IPS-18a (cell line): ENCODE data around the gene RUNX3.

Experiments
- H3K27ac ChIP-seq: one replicate; pipeline ENCODE4 v1.5.1; 2013; ENCODE audit warnings: low read length
- H3K27me3 ChIP-seq: one replicate; pipeline ENCODE4 v1.6.1; 2013; ENCODE audit warnings: mild to moderate bottlenecking, low read length; ENCODE audit not compliant: control insufficient read depth, insufficient read depth
- H3K36me3 ChIP-seq: one replicate; pipeline ENCODE4 v1.6.1; 2013; ENCODE audit warnings: low read depth, low read length; ENCODE audit not compliant: control insufficient read depth
- H3K4me1 ChIP-seq: one replicate; pipeline ENCODE4 v1.6.1; 2013; ENCODE audit warnings: low read depth, low read length; ENCODE audit not compliant: control insufficient read depth
- H3K4me3 ChIP-seq: one replicate; pipeline ENCODE4 v1.5.1; 2013; ENCODE audit warnings: low read length
- H3K9ac ChIP-seq: one replicate; pipeline ENCODE4 v1.6.1; 2013; ENCODE audit warnings: mild to moderate bottlenecking, low read length, moderate library complexity
- H3K9me3 ChIP-seq: one replicate; pipeline ENCODE4 v1.6.1; 2013; ENCODE audit warnings: low read depth, low read length; ENCODE audit not compliant: control insufficient read depth

RUNX3 gene

GRCh38 chr1:24952413-24952841 is 22.4 kb upstream of the RUNX3 start:
- H3K4me3 ChIP-seq: no peak overlapping the region
- H3K27ac ChIP-seq: no peak overlapping the region

GRCh38 chr1:24951810-24952412 is 21.8 kb upstream of the RUNX3 start:
- Histone ChIP-seq H3K27ac (no peak overlapping the region), H3K9me3 (no peaks in the 10 kb centered on the region), H3K36me3 (no peaks in the 10 kb centered on the region), H3K9ac (no peak overlapping the region), H3K4me3 (no peak overlapping the region), H3K4me1 (peaks cover 12% of the 10 kb centered on the region), H3K27me3 (no peaks in the 10 kb centered on the region)

More at GRCh38 chr1:24952413-24952841, 22.4 kb upstream of the RUNX3 start:
- Histone ChIP-seq H3K36me3 (no peaks in the 10 kb centered on the region), H3K27me3 (no peaks in the 10 kb centered on the region), H3K4me1 (peaks cover 12% of the 10 kb centered on the region), H3K9me3 (no peaks in the 10 kb centered on the region), H3K9ac (no peak overlapping the region)

- H3K4me1 ChIP-seq: peaks cover 12% of the 10 kb centered on the region
- H3K9me3 ChIP-seq: no peaks in the 10 kb centered on the region
- no peak overlapping the region for H3K9ac ChIP-seq
- no peak overlapping the region for H3K27ac ChIP-seq
- no peak overlapping the region for H3K4me3 ChIP-seq
- no peaks in the 10 kb centered on the region for H3K27me3 ChIP-seq
- H3K36me3 ChIP-seq: no peaks in the 10 kb centered on the region
Observed at GRCh38 chr1:24951337-24951736, 21.3 kb upstream of the RUNX3 start.

GRCh38 chr1:24949331-24949881 is 19.3 kb upstream of the RUNX3 start:
- H3K4me1 ChIP-seq: peaks cover 12% of the 10 kb centered on the region
- H3K9me3 ChIP-seq: no peaks in the 10 kb centered on the region
- H3K36me3 ChIP-seq: no peaks in the 10 kb centered on the region
- H3K27me3 ChIP-seq: no peaks in the 10 kb centered on the region
- H3K9ac ChIP-seq: no peak overlapping the region
- no peak overlapping the region for H3K27ac ChIP-seq
- no peak overlapping the region for H3K4me3 ChIP-seq

GRCh38 chr1:24948079-24948827 is 18.2 kb upstream of the RUNX3 start:
- H3K9ac ChIP-seq: no peak overlapping the region
- no peak overlapping the region for H3K27ac ChIP-seq
- H3K9me3 ChIP-seq: no peaks in the 10 kb centered on the region
- peaks cover 12% of the 10 kb centered on the region for H3K4me1 ChIP-seq
- no peaks in the 10 kb centered on the region for H3K36me3 ChIP-seq
- H3K4me3 ChIP-seq: no peak overlapping the region
- H3K27me3 ChIP-seq: no peaks in the 10 kb centered on the region

GRCh38 chr1:24946861-24947658 is 17.0 kb upstream of the RUNX3 start:
- peaks cover 10% of the 10 kb centered on the region for H3K4me1 ChIP-seq
- no peaks in the 10 kb centered on the region for H3K9me3 ChIP-seq
- H3K27ac ChIP-seq: no peak overlapping the region
- H3K9ac ChIP-seq: no peak overlapping the region
- H3K4me3 ChIP-seq: no peak overlapping the region
- H3K36me3 ChIP-seq: no peaks in the 10 kb centered on the region
- H3K27me3 ChIP-seq: no peaks in the 10 kb centered on the region

GRCh38 chr1:24945354-24946326 is 15.6 kb upstream of the RUNX3 start:
- Histone ChIP-seq H3K27ac (no peak overlapping the region), H3K9ac (no peak overlapping the region), H3K27me3 (no peaks in the 10 kb centered on the region), H3K36me3 (no peaks in the 10 kb centered on the region), H3K9me3 (no peaks in the 10 kb centered on the region), H3K4me1 (peaks cover 10% of the 10 kb centered on the region), H3K4me3 (no peak overlapping the region)

GRCh38 chr1:24944318-24944717 is 14.2 kb upstream of the RUNX3 start:
- Histone ChIP-seq H3K27ac (no peak overlapping the region), H3K27me3 (no peaks in the 10 kb centered on the region), H3K4me3 (no peak overlapping the region), H3K9me3 (no peaks in the 10 kb centered on the region), H3K9ac (no peak overlapping the region), H3K36me3 (no peaks in the 10 kb centered on the region), H3K4me1 (no peaks in the 10 kb centered on the region)

- Histone ChIP-seq H3K36me3 (no peaks in the 10 kb centered on the region), H3K4me1 (no peaks in the 10 kb centered on the region), H3K9ac (no peak overlapping the region), H3K9me3 (no peaks in the 10 kb centered on the region), H3K4me3 (no peak overlapping the region), H3K27me3 (no peaks in the 10 kb centered on the region), H3K27ac (no peak overlapping the region)
Observed at GRCh38 chr1:24942789-24943188, 12.7 kb upstream of the RUNX3 start.

- Histone ChIP-seq H3K4me3 (no peak overlapping the region), H3K27me3 (no peaks in the 10 kb centered on the region), H3K27ac (no peak overlapping the region), H3K9me3 (no peaks in the 10 kb centered on the region), H3K36me3 (no peaks in the 10 kb centered on the region), H3K4me1 (no peaks in the 10 kb centered on the region), H3K9ac (no peak overlapping the region)
Observed at GRCh38 chr1:24941564-24941963, 11.5 kb upstream of the RUNX3 start.
